PFSK-1 (cell line): ENCODE measurements around the gene RIT1.

Source experiments
- REST ChIP-seq, 2 experiments: IDR thresholded peaks; 2 replicates each; pipeline versions ENCODE4 v1.6.1 to v1.8.0; 2011 to 2012; ENCODE audit warnings: low read depth in 2 of 2, low read length in 2 of 2, control low read depth in 1 of 2, inconsistent platforms in 1 of 2, mild to moderate bottlenecking in 1 of 2, moderate library complexity in 1 of 2; ENCODE audit not compliant: insufficient read depth in 1 of 2
- SIN3A ChIP-seq: IDR thresholded peaks from 2 replicates; pipeline ENCODE4 v1.6.1; 2012; ENCODE audit warnings: mild to moderate bottlenecking, low read length, moderate library complexity, borderline replicate concordance; ENCODE audit not compliant: insufficient read depth

GRCh38 chr1:155934097-155934935 is 23.2 kb upstream of the RIT1 start, which contains the start of gene KHDC4:
- TF ChIP-seq REST (IDR thresholded peaks at IDR 0.05; ENCODE audit: insufficient read depth in 1 of 2, low read depth in 2 of 2, low read length in 2 of 2) (peak; percentile 1 to 24; a peak in 1 of 4 replicates), SIN3A (0 out of 2 replicates have a peak, but pooled peaks have one; percentile 47)
